Endothelial cell of hepatic sinusoid (primary cell): ENCODE results near the gene HK3.

Source experiments
- in situ Hi-C: cut with HindIII; loops from 2 replicates; pipeline ENCODE4 v1.10.0; 2017; ENCODE audit warnings: low sequenced_read_pairs

HK3 gene

DNA sequence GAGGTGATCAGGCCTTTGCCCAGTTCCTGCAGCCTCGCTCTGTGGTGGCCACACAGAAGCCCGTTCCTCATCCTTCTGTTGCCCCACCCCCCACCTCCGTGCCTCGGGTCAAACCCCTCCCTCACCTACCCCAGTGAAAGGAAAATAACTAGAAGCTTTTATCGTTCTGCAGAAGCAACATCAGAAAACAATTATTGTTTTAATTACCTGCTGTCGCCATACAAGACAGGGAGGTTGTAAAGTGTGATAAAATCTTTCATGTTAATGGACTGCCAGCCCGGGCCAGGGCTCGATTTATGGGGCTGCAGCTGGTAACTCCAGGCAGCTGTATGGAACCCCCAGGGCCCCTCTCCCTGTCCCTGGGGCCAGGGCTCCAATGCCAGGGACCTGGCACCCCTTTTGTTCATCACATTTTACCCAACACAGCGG is 68.1 kb downstream of the HK3 start:
- in situ Hi-C loops = no loop called here
